GM19239 (cell line): ENCODE results near the gene SLC66A3.

Source experiments
- DNase-seq: peaks from one replicate; pipeline ENCODE4 v3.0.0; 2011; ENCODE audit warnings: low spot score; ENCODE audit not compliant: insufficient read length
- FAIRE-seq: peaks from 2 replicates; lab custom pipeline; 2011; peaks lifted over from hg19 to GRCh38; lab: Jason Lieb, UNC

SLC66A3 gene

DNA sequence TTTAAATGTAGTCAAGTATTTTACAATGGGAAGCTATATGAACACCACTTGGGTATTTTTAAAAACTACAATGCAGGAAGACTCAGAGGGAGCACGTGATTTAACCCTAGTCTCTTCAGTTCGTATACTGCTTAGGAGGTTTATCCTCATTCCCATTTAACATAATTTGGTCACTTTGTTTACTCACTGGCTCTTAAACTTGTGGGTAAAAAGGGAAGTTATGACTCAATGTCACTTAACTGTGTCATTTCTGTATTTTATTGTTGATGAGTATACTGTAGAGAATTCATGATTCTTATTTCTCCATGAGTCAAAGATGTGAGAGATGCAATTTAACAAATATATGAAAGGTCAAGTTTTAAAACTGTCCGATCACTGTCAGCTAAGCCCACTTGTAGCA, 48.2 kb downstream of the SLC66A3 start:
- FAIRE-seq (no peak), DNase-seq (no peak)

DNA sequence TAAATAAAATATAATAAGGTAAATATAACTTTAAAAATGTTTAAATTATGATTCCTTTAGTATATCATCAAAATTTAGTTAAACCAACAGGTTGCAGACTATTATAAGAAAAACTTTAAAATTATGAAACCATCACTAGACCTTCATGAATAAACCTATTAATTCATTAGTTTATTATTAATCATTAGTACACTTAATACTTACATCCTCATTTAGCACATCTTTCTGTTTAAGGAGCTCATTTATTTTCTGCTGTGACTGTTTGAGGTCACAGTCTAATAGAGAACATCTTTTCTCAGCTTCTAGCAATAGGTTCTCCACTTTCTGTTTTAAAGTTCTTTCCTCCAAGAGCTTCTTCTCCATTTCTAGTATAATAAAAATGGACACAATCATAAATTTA, 52.8 kb downstream of the SLC66A3 start:
- FAIRE-seq: no peak

DNA sequence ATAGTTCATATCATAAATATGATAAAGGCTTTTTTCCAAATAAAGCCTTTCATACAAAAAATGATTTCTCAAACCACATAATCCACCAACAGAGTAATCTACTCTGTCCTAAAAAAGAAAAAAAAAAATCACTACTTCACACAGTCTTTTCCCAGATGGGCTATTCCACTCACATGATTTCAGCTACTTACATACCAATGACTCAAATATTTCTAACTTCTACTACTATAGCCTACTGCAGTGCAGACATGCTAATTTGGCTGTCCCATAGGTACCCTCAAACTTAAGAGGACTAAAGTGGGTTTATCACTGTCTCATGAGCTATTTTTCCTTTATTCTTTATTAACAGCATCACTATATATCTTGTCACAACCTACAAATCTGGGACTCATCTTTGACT, 57.4 kb downstream of the SLC66A3 start:
- FAIRE-seq: no peak
- DNase-seq: no peak

More for the DNA sequence above, 52.8 kb downstream of the SLC66A3 start:
- no peak for DNase-seq

DNA sequence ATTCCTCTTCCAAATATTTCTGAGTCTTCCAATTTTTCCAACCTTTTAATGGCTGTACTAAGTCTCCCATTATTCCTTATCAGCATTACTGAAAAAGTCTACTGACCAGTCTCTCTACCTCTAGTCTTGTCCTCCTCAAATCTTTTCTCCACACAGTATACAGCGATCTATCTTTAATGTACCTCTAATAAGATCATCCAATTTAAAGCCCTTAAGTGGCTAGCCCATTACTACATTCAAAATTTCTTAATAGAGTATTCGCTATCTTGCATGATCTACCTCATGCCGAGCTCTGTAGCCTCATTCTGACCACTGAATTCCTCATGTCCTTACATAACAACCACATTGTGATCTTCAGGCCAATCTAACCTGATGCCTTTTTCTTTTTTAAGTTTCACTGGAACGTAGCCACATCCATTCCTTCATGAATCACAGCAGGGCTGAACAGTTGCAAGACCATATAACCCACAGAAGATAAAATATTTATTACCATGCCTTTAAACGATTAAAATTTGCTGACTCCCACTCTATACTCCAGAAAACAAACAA, 57.9 kb downstream of the SLC66A3 start:
- no peak for DNase-seq
- FAIRE-seq: no peak

DNA sequence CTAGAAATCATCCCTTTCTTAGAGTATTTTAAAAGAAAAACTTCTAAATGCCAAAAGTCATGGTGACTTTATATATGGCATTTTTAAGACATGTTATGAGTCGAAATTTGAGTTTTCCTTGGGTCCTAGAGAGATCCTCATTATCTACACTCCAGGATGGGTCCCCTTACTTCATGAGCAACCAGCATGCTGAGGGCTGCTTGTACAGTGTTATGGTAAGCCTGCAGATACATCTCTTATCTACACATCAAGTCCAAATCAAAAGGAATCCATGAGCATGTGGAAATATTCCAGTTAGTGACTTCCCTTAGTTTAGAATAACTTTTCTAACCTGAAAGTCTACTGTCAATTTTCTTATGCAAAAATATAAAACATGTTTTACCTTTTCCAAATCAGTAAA, 58.7 kb downstream of the SLC66A3 start:
- DNase-seq (no peak), FAIRE-seq (no peak)

DNA sequence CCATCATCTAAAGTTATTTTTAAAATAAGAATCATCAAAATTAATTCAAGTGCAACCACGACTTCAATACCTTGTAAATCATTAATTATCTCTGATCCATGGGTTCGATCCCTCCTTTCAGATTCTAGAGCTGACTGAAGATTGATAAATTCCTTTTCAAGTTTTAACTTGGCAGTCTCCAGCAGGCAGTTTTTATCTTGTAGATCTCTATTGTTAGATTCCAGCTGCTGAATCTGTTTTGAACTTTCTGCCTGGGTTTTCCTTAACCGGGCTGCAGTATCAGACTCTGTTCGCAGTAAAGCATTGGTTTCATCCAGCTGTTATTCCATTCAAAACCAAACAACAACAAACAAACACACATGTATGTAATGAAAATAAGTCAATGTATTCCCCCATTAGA, 59.5 kb downstream of the SLC66A3 start:
- no peak for FAIRE-seq

DNA sequence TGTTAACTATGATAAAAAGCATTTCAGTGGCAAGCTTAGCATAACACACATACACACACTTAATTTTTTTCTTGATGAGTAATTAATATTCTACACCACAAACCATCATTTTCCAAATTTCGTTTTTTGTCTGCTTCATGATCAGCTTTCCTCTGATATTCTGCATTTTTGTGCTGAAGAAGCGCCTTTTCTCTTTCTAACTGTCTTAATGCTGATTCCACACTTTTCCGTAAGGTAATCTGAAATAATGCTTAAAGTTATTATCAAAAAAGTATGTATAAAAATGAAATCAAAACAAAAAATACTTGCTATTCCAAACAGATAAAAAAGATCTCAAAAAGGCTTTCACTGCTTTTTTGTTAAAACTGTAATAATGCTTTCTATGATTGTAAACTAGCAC, 60.1 kb downstream of the SLC66A3 start:
- DNase-seq: no peak
- FAIRE-seq: no peak

More for the DNA sequence above, 59.5 kb downstream of the SLC66A3 start:
- no peak for DNase-seq

DNA sequence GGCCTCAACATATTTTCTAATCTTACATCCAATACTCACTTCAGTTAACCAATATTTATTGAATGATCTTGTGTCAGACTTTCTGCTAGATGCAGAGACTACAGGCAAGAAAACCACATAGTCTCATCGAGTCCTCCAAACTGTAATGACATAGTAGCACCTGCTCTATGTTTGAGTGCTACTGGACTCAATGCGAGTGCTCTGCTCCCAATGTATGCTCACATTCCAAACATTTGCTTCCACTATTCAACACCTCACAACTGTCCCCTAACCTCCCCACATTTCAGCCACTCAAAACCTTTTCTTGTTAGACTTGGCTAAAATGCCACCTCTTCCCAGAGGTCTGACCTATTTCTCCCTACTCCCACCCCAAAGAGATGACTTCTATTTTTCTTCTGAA, 65.2 kb downstream of the SLC66A3 start:
- DNase-seq (no peak), FAIRE-seq (no peak)

DNA sequence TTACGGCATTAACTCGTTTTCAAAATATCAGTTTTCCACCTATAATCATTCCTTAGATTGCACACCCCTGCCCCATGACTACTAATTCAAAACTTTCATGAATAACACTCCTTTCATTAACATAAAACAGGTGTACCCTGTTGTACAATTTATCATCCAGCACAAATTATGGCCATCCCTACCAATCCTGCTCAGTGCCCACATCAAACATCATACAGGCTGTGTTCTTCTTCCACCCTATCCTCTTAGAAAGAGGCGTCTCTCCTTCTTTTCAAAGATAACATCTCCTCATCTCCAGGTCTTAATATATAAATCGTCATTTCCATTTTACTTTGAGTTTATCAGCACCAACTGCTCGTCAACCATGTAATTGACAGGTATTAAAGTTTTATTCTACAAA, 67.6 kb downstream of the SLC66A3 start:
- DNase-seq (no peak), FAIRE-seq (no peak)

DNA sequence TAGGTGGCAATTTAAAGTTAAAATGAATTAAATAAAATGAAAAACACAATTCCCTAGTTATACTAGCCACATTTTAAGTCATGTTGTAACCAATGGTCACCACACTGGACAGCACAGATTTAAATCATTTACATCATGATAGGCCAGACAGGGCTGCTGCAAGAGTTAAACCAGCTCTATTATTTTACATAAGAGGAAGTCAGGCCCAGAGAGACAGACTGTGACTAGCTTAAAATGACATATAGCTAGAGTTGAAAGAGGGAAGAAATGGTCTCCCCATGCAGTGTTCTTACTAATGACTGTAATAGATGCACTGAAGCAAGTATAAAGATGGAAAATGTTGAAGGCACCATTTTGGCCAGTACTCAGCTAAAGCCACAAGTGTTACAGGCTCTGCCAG, 69.6 kb downstream of the SLC66A3 start:
- FAIRE-seq (no peak), DNase-seq (no peak)

DNA sequence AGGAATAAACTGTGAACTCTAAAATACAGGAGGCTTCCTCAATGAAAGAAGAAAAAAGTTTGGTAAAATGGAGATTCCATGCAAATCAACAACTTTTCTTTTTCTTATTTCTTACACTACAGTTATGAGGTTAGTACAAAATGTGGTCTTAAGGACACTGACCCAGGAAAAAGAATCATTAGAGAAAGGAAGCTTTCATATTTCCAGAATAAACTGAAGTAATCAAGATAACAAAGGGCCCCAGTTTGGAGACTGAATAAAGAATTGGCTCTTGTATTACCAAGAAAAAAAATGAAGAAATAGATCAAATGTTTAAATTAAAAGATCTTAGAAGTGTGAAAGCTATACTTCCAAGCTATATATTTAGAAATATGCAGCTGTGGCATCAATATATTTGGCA, 72.3 kb downstream of the SLC66A3 start:
- DNase-seq: no peak
- no peak for FAIRE-seq
